NB4 (cell line): ENCODE data around the gene HDAC4.

ENCODE experiments used
- CTCF ChIP-seq: IDR thresholded peaks from one replicate; pipeline ENCODE4 v1.5.1; 2012; ENCODE audit warnings: low read depth, low read length
- MAX ChIP-seq: IDR thresholded peaks from 2 replicates; pipeline ENCODE4 v1.6.1; 2011; ENCODE audit warnings: low read depth, low read length
- POLR2A ChIP-seq: IDR thresholded peaks from 2 replicates; pipeline ENCODE4 v1.6.1; 2011; ENCODE audit warnings: mild to moderate bottlenecking; ENCODE audit not compliant: insufficient read length; ENCODE audit errors: extremely low read depth

GRCh38 chr2:239113171-239113570 lies 287.6 kb downstream of the HDAC4 start:
- no peak for TF ChIP-seq CTCF
- TF ChIP-seq POLR2A = no peak
- no peak for TF ChIP-seq MAX
